ENCODE measurements around the gene WNT1.

WNT1 gene

DNA sequence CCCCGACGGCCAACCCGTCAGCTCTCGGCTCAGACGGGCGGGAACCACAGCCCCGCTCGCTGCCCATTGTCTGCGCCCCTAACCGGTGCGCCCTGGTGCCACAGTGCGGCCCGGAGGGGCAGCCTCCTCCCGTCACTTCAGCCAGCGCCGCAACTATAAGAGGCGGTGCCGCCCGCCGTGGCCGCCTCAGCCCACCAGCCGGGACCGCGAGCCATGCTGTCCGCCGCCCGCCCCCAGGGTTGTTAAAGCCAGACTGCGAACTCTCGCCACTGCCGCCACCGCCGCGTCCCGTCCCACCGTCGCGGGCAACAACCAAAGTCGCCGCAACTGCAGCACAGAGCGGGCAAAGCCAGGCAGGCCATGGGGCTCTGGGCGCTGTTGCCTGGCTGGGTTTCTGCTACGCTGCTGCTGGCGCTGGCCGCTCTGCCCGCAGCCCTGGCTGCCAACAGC, at the start of gene WNT1:
Gene WNT1 (plus strand): TSS at position 32 of the 450 bp plus-strand sequence. CDS start 329 bp downstream, at position 361.
- no peak for DNase-seq (ENCODE audit: low read depth in 2 of 2)

- DNase-seq (ENCODE audit: low read depth in 2 of 2), result no peak
Measured at GRCh38 chr12:48929551-48929950, 48.6 kb upstream of the WNT1 start.

GRCh38 chr12:48930475-48930874, 47.6 kb upstream of the WNT1 start:
- DNase-seq (ENCODE audit: low read depth in 2 of 2), result no peak

DNA sequence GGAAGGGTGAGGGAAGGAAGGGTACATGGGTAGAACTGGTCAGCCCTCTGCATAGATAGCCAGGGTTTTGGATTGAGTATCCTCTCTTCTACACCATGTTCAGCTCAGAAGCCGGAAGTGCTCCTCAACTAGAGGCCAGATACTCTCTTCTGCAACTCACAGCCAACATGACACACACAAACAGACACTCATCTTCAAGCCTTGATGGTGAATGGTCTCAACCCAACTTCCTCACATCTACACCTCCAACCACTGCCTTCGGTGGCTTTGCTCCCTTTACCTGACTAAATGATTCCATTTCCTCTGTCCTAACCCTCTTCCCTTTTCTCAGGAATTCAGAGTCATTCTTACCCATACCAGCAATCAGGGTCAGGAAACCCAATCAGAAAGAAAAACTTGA, 45.2 kb upstream of the WNT1 start:
- no peak for DNase-seq (ENCODE audit: low read depth in 2 of 2)

GRCh38 chr12:48933664-48934311, 44.3 kb upstream of the WNT1 start:
- no peak for DNase-seq (ENCODE audit: low read depth in 2 of 2)

DNA sequence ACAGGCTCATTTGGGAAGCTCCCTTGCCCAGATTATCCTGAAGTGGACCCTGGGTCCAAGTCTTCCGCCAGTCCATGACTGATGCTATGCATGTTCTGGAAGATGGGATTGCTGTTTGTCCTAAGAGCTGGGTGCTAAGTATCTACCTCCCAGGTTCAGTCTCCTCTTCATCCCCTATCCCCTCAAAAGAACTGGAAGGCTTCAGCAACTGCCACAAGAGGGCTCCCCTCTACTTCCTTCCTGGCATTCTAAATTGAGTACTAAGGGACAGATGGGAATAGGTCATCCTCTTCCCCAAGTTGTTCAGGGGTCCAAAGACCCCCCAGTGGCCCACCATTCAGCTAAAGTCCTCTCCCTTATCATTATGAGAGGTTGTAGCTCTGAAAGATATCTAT, 43.8 kb upstream of the WNT1 start:
- no peak for DNase-seq (ENCODE audit: low read depth in 2 of 2)

DNA sequence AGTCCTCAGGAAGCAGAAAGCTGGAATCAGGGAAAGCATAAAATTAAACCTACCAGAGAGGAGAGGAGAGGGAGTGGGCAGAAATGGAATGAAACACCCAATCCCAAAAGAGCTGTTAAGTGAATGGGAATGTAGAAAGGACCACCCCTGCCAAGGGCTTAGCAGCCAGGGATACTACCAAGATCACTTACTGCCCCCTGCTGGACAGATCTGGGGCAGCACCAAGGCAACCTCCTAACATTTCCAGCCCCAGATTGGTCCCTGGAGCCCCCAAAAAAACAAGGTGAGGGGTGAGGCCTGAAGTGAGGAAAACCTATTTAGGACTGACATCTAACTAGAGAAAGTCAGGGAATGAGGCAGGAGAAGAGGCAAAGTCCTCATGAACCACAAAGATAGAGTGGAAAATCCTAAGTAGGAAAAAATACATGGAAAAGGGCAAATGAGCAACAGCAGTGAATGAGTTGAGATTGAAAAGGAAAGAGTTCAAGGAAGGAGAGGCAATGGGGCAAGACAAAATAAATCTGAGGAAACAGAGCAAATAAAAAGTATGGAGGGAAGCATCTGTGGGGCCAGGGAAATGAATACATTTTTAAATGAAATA, 41.6 kb upstream of the WNT1 start:
- peak; percentile 64 to 69 for DNase-seq (ENCODE audit: low read depth in 2 of 2)

DNA sequence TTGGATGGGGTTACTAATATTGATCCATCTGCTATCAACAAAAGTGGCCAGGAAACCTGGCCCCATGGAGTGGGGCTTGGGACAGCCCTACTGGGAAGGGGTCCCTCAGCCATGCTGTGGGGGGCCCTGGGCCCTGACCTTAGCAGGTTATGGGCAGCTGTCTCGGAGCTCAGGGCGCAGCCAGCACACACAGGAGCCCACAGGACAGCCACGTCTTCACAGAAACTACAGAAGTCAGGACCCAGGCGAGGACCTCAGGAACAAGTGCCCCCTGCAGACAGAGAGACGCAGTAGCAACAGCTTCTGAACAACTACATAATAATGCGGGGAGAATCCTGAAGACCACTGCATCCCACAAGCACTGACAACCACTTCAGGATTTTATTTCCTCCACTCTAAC, 41.0 kb upstream of the WNT1 start:
- DNase-seq (ENCODE audit: low read depth in 2 of 2), result no peak

DNA sequence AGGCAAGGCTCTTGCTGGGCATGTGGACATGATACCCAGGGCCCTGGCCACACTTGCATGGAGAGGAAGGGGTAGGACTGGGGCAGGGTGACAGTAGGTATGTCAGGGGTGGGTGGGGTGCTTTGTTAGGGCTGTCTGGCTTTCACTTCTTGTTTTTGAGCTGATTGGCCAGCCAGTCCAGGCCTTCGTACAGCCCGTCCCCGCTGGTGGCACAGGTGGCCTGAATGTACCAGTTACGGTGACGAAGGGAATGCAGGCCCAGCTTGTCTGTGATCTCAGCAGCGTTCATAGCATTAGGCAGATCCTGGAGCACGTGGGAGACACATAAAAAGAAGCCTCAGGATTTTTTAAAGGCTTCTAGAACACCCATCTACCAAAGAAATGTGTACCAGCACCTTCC, 39.3 kb upstream of the WNT1 start:
- no peak for DNase-seq (ENCODE audit: low read depth in 2 of 2)

GRCh38 chr12:48940181-48940580, 37.9 kb upstream of the WNT1 start:
- DNase-seq (ENCODE audit: low read depth in 2 of 2), result no peak

GRCh38 chr12:48943221-48943620, 34.9 kb upstream of the WNT1 start:
- no peak for DNase-seq (ENCODE audit: low read depth in 2 of 2)

- DNase-seq (ENCODE audit: low read depth in 2 of 2), result no peak
Measured at GRCh38 chr12:48946205-48946604, 31.9 kb upstream of the WNT1 start.

- DNase-seq (ENCODE audit: low read depth in 2 of 2), result no peak
Measured at GRCh38 chr12:48946943-48947342, 31.2 kb upstream of the WNT1 start.

DNA sequence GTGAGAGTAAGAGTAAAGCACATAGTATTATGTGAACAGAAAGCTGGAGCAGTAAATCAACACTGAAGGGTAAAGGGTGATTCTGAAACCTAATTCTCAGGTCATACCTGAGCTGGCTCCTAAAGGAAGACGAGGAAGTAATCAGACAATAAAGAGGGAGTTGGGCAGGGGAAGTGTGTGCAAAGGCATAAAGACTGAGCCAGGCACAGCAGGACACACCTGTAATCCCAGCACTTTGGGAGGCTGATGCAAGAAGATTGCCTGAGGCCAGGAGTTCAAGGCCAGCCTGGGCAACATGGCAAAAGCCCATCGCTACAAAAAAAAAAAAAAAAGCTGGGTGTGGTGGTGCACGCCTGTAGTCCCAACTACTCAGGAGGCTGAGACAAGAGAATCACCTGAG, 30.4 kb upstream of the WNT1 start:
- DNase-seq (ENCODE audit: low read depth in 2 of 2), result no peak

- no peak for DNase-seq (ENCODE audit: low read depth in 2 of 2)
Measured at GRCh38 chr12:48952691-48953090, 25.4 kb upstream of the WNT1 start.

DNA sequence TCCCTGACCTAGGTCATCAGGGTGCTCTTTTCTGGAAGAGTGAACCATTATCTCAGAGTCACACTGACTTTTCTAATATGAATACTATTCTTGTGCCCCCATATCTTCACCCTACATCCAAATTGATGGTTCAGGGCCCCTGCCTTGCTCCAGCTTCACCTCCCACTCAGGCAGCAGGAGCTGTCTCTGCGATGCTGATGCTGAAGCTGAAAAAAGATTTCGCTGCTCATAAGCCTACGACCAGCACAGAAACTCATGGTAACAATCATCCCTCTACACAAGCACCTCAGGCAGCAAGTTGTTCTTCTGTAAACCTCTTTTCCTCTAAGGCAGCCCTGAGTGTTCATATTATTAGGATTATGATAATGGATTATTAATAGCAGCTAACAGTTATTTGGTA, 24.1 kb upstream of the WNT1 start:
- DNase-seq (ENCODE audit: low read depth in 2 of 2), result no peak

DNA sequence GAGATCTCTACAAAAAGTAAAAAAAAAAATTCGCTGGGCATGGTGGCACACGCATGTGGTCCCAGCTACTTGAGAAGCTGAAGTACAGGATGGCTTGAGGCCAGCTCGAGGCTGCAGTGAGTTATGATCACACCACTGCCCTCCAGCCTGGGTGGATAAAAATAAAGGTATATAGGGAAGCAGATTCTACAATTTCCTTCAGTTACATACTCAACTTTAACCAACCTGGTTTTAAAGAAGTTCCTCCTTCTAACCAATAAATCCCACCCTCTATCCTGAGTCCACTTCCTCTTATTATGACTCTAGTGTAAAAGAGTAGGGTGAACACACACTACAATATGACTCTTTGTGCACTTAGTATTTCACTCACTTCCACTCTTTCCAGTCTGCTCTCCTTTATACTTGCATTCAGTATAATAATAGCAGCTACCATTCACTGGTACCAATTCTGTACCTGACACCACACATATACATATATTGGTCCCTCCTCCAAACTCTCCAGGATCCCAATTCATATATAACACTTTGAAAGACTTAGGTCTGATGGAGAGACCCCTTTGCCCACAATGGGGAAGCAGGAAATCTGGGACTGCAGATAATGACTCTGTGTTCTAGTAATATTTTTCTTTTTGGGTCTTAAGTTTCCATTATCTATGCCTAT, 23.2 kb upstream of the WNT1 start:
- no peak for DNase-seq (ENCODE audit: low read depth in 2 of 2)

DNA sequence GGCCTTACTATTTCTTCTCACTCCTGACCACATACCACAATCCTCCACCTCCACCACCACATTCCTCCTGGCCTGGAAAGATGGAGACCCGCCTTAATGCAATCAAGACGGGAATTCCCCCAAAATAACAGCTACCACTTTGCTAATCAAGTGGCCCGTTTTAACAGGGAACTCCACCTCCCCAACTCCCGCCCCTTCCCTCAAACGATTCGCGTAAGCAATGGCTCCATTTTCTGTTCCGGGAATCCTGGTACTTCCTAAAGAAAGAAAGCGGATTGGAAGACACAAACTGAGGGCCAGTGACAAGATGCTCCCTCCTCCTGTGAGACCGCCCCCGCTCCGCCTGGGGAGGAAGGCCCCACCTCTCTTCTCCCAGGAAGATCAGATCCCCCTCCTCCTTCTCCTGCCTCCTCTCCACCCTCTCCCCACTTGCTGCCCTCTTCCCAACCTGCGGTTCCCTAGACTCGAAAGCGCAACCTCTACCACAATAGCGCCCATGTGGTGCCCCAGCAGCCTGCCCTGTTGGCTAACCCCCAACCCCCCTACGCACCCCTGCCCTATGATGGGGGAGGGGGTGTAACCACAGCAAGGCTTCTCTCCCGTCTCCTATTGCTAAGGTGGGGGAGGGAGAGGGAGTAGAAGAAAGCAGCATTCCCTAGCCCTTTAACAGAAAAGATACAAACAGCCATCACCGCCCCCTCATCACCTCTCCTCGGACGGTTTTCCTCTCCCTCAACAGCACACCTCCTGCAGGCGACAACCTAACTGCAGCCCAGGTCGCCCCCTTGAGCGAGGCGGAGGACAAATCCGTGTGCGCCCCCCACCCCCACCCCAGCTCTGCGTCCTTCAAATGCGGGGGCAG, 21.6 kb upstream of the WNT1 start:
- DNase-seq (ENCODE audit: low read depth in 2 of 2), result peak in 1 of 2 donors; percentile 23

GRCh38 chr12:48957141-48958048, 20.7 kb upstream of the WNT1 start, which contains the start of gene ARF3:
Gene ARF3, minus strand, starts transcription at chr12:48957487. Its CDS starts 16,392 bp downstream, at chr12:48941095.
- DNase-seq (ENCODE audit: low read depth in 2 of 2), result peak; percentile 78 to 88

DNA sequence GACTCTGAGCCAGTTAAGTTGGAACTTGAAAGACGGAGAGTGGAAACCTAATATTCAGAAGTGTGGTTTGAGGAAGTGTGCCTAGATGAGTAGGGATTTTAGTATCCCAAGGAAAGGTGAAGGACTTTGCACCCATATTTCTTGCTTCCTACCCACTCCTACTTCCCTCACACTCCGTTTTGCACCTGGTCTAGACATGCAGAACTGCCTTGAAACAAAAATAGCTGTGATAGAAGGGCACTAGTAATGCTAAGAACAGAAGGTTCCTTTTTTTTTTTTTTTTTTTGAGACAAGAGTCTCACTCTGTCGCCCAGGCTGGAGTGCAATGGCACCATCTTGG, 20.1 kb upstream of the WNT1 start:
- DNase-seq (ENCODE audit: low read depth in 2 of 2), result no peak

DNA sequence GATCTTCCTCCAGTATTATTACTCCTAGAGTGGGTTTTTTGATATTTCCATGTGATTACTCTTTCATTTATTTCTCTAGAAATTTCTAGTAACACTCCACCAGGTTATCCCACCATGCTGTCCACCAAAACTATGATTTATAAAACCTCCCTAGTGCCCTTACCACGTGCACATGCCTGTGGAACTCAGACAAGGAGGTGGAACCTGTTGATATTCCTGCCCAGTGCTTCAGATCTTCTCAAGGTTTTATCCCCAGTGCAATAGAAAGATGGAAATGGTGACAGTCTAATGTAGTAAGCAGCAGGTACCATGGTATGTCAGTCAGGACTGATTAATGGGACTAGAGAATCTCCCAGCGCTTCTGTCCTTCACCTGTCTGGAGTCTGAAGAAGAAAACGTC, 17.3 kb upstream of the WNT1 start:
- no peak for DNase-seq (ENCODE audit: low read depth in 2 of 2)

All from stimulated activated CD8-positive, alpha-beta memory T cell treated with anti-CD3 and anti-CD28 coated beads, Interleukin-7, amount 100 ng/mL, for 4 hours (primary cell).